Loucy (cell line): ENCODE data around the gene AGAP3.

Experiments used
- H2AFZ ChIP-seq: fragments of 200-600 bp; sonication (generic); 2 replicates; pipeline ENCODE4 v1.6.0; 2016; ENCODE audit warnings: antibody characterized with exemption, mild to moderate bottlenecking, low read length, moderate library complexity
- H3F3A ChIP-seq: fragments of 200-600 bp; 2 replicates; pipeline ENCODE4 v1.6.0; 2016; ENCODE audit warnings: antibody characterized with exemption, low read depth, mild to moderate bottlenecking
- H3K27me3 ChIP-seq: fragments of 200-600 bp; sonication (generic); 2 replicates; pipeline ENCODE4 v1.6.1; 2014; ENCODE audit warnings: low read length, mild to moderate bottlenecking; ENCODE audit not compliant: insufficient read depth, poor library complexity, severe bottlenecking
- H3K36me3 ChIP-seq: fragments of 200-600 bp; sonication (generic); 2 replicates; pipeline ENCODE4 v1.6.1; 2016; ENCODE audit warnings: low read length; ENCODE audit not compliant: insufficient read depth
- H3K4me1 ChIP-seq: fragments of 200-600 bp; sonication (generic); 2 replicates; pipeline ENCODE4 v1.5.1; 2014; ENCODE audit warnings: low read length, mild to moderate bottlenecking; ENCODE audit not compliant: insufficient read depth, poor library complexity, severe bottlenecking
- H3K4me2 ChIP-seq: fragments of 200-600 bp; sonication (generic); 2 replicates; pipeline ENCODE4 v1.6.0; 2014; ENCODE audit warnings: antibody characterized with exemption, low read length, low read depth, mild to moderate bottlenecking; ENCODE audit not compliant: poor library complexity, severe bottlenecking
- H3K4me3 ChIP-seq: fragments of 200-600 bp; sonication (generic); 2 replicates; pipeline ENCODE4 v1.5.1; 2014; ENCODE audit warnings: low read length, mild to moderate bottlenecking, mixed read lengths; ENCODE audit not compliant: poor library complexity, severe bottlenecking
- H3K79me2 ChIP-seq: fragments of 200-600 bp; sonication (generic); 2 replicates; pipeline ENCODE4 v1.6.1; 2014; ENCODE audit warnings: low read length; ENCODE audit not compliant: insufficient read depth
- H3K9ac ChIP-seq: fragments of 200-600 bp; sonication (generic); 2 replicates; pipeline ENCODE4 v1.6.0; 2014; ENCODE audit warnings: mild to moderate bottlenecking, low read depth, low read length, moderate library complexity; ENCODE audit not compliant: poor library complexity, severe bottlenecking
- H3K9me2 ChIP-seq: fragments of 200-600 bp; sonication (generic); replicated peaks from 2 replicates; pipeline ENCODE4 v1.6.1; 2016; ENCODE audit warnings: low read depth, low read length, mixed read lengths
- H3K9me3 ChIP-seq: fragments of 200-600 bp; sonication (generic); 2 replicates; pipeline ENCODE4 v1.6.1; 2014; ENCODE audit warnings: mild to moderate bottlenecking, antibody characterized with exemption, low read length, low read depth; ENCODE audit not compliant: insufficient read depth
- H4K20me1 ChIP-seq: fragments of 200-600 bp; sonication (generic); 2 replicates; pipeline ENCODE4 v1.6.0; 2014; ENCODE audit warnings: antibody characterized with exemption, low read length, mild to moderate bottlenecking; ENCODE audit not compliant: insufficient read depth, poor library complexity, severe bottlenecking
- EZH2phosphoT487 ChIP-seq: fragments of 200-600 bp; IDR thresholded peaks from 2 replicates; pipeline ENCODE4 v1.6.1; 2018; ENCODE audit warnings: antibody characterized with exemption, mild to moderate bottlenecking, moderate library complexity, borderline replicate concordance
- TF ChIP-seq, protein P1 (sequence below): fragments of 200-600 bp; sonication (generic); conservative IDR thresholded peaks from 2 replicates; pipeline ENCODE4 v1.5.1; 2014; ENCODE audit warnings: mild to moderate bottlenecking, antibody characterized with exemption, low read length

AGAP3 gene

DNA sequence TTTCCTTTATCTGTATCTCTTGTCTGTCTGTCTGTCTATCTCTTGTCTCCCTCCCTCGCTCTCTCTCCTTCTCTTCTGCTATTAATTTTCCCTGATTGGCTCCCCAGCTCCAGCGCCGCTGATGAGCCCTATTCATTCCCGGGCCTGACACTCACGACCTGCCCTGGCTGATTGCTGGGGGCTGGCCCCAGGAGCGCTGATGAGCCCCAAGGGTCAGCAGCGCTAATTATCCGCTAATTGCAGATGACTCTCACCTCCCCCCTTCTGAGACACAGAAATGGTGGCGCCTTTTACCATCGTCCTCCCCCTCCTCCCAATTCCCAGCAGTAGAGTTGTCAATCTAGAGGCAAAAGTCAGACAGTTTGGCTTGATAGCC lies 82.5 kb downstream of the AGAP3 start:
- H3K9me3 ChIP-seq = no peaks in the 10 kb centered on the region
- H3K4me3 ChIP-seq = no peak overlapping the region
- no peak overlapping the region for H2AFZ ChIP-seq
- H3K4me2 ChIP-seq = no peak overlapping the region
- no peak for TF ChIP-seq EZH2phosphoT487
- TF ChIP-seq, protein P1, sequence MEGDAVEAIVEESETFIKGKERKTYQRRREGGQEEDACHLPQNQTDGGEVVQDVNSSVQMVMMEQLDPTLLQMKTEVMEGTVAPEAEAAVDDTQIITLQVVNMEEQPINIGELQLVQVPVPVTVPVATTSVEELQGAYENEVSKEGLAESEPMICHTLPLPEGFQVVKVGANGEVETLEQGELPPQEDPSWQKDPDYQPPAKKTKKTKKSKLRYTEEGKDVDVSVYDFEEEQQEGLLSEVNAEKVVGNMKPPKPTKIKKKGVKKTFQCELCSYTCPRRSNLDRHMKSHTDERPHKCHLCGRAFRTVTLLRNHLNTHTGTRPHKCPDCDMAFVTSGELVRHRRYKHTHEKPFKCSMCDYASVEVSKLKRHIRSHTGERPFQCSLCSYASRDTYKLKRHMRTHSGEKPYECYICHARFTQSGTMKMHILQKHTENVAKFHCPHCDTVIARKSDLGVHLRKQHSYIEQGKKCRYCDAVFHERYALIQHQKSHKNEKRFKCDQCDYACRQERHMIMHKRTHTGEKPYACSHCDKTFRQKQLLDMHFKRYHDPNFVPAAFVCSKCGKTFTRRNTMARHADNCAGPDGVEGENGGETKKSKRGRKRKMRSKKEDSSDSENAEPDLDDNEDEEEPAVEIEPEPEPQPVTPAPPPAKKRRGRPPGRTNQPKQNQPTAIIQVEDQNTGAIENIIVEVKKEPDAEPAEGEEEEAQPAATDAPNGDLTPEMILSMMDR = no peak
- no peaks in the 10 kb centered on the region for H3K36me3 ChIP-seq
- H3K79me2 ChIP-seq = no peaks in the 10 kb centered on the region
- H3K27me3 ChIP-seq = no peaks in the 10 kb centered on the region
- H3K4me1 ChIP-seq = no peaks in the 10 kb centered on the region
- H4K20me1 ChIP-seq = no peaks in the 10 kb centered on the region
- no peaks in the 10 kb centered on the region for H3F3A ChIP-seq
- no peaks in the 10 kb centered on the region for H3K9me2 ChIP-seq
- no peak overlapping the region for H3K9ac ChIP-seq

DNA sequence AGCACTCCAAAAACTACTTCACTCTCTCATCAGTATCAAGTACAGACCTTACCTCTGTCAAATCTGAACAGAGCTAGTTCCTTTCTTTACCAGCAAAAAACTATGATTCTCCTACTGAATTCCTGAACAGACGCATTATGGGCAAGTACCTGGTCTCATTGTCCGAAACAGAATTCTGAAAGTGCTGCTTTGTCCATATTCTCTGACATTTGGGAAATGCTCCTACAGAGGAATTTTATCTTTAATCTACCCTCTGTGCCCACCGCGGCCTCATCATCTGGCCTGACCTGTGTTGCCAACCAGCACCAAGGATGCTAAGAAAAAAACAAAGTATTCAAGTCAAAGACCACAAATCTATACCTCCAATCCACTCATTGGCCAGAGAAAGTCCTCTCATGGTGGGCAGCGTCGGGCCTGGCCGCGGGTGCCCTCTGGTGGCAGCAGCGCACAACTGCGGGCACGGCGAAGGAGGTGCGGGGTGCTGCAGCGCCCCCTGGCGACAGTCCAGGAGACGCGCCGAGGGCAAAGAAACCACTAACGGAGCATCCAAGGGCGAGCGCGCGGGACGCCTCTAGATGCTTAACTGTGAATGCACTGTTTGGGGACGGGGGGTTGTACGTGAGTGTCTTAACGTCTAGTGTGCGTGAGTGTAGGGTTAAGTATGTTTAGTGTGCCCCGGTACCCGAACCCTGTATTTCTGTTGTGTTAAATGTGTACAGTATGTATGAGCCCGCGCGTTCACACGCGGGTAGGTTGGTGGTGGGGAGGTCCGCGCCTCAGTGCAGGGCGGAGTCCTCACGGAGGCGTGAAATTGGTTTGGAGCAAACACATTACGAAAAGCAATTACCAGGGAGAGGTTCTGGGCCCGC lies 86.2 kb downstream of the AGAP3 start:
- no peaks in the 10 kb centered on the region for H3F3A ChIP-seq
- no peak overlapping the region for H3K4me3 ChIP-seq
- no peaks in the 10 kb centered on the region for H4K20me1 ChIP-seq
- no peaks in the 10 kb centered on the region for H3K27me3 ChIP-seq
- no peaks in the 10 kb centered on the region for H3K4me1 ChIP-seq
- H3K9me2 ChIP-seq = no peaks in the 10 kb centered on the region
- H3K79me2 ChIP-seq = no peaks in the 10 kb centered on the region
- no peak for TF ChIP-seq EZH2phosphoT487
- TF ChIP-seq, protein P1 = peak; percentile 100
- H3K9ac ChIP-seq = no peak overlapping the region
- no peak overlapping the region for H3K4me2 ChIP-seq
- H3K36me3 ChIP-seq = no peaks in the 10 kb centered on the region
- no peaks in the 10 kb centered on the region for H3K9me3 ChIP-seq
- H2AFZ ChIP-seq = peak overlapping the region; percentile 57; the same call in 1 of the 2 replicates

DNA sequence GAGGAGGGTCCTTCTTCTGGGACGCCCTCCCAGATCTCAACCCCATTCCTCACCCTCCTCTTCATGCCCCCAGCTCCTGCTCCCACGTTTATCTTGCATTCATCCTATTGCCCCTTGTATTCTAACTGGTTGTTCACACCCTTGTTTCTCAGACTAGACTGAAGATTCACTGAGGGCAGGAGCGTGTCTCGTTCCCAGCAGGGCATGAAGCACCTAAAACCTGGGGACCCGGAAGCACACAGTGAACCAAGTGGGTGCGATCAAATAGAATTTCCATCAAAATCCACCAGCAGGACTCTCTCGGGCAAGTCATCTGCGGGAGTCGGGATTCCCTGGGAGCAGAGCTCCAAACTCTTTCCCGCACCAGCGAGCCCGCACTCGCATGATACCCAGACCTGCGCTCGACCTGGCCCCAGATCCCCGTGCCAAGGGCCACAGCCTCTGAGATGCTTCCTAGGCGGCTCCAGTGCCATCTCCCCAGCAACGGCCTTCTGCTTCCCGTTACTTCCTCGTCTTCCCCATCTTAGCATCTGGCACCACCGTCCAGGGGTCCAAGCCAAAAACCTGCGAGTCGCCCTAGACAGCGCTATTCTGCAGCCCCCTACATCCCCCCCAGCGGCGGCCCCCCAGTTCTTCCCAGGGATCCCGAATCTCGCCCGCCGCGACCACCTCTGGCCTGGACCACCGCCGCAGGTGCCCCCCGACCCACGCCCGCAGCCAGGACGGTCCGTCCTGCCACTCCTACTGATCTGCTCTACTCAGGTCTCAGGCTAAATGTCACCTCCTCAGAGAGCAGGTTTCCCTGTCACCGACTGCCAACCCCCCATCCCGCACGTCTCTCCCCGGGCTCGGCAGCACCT lies 87.3 kb downstream of the AGAP3 start:
- H3K27me3 ChIP-seq = no peaks in the 10 kb centered on the region
- no peak overlapping the region for H2AFZ ChIP-seq

More for the DNA sequence above, 87.3 kb downstream of the AGAP3 start:
- H3K79me2 ChIP-seq = no peaks in the 10 kb centered on the region
- no peaks in the 10 kb centered on the region for H4K20me1 ChIP-seq
- no peaks in the 10 kb centered on the region for H3K9me3 ChIP-seq
- H3K9ac ChIP-seq = no peak overlapping the region
- no peak for TF ChIP-seq EZH2phosphoT487
- TF ChIP-seq, protein P1 = no peak
- H3K4me3 ChIP-seq = no peak overlapping the region
- no peaks in the 10 kb centered on the region for H3K36me3 ChIP-seq
- H3K4me1 ChIP-seq = no peaks in the 10 kb centered on the region
- no peaks in the 10 kb centered on the region for H3K9me2 ChIP-seq
- no peaks in the 10 kb centered on the region for H3F3A ChIP-seq
- H3K4me2 ChIP-seq = no peak overlapping the region
